Daoy (cell line): ENCODE results near the gene CHCHD6. TPM values are rescaled to one million over a fixed set of nuclear protein-coding genes. Genes with fewer than 3 reads are reported as not detected.

ENCODE experiments used
- DNase-seq: peaks from one replicate; pipeline ENCODE4 v3.0.0-alpha.2; 2015; ENCODE audit warnings: low read depth
- total RNA-seq: library from RNA; depleted of rRNA; stranded (reverse); fragments of >200 nt; shearing (Covaris generic); gene quantifications from 2 replicates; pipeline ENCODE4 v1.2.3, GENCODE V29; 2014

The CHCHD6 gene
- total RNA-seq, 1 experiment from 2014 or later = 19.8 TPM

DNA sequence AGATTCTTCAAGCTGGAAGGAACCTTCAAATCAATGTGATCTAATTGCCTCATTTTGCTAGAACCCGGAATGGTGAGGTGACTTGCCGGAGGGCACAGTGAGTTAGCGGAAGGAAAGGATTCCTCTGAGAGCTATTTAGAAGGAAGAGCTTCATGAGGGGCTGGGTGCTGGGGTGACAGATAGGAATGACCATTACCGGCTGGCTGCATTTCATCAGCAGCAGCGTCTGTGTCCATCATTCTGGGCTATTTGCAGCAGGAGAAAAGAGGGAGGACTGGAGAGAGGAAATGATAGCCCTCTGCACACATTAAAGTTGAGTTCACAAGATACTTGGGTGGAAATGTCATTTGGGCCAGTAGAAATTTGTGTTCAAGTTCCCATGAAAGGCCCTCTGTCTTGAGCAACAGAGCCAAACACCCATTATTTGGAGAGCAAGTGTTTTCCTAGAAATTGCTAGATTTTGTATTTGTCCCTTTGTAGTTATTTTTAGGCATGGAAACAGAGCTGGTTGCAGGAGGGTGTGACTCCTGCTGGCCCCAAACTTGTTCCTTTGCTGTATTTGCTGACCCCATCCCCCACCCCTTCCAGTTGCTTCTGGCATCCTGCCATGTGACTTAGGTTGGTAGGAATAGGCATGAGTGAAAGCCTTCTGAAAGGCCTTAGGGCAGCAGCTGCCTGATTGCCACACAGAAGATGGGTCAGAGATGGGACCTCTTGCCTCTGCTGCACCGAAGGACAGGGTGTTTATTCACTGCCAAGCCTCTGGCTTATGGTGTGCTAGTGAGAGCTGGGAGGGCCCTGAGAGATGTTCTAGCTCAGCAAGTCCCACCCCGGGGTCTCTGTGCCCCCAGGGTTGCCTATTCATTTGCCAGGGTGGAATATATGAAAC lies 191.4 kb downstream of the CHCHD6 start:
- DNase-seq = no peak

DNA sequence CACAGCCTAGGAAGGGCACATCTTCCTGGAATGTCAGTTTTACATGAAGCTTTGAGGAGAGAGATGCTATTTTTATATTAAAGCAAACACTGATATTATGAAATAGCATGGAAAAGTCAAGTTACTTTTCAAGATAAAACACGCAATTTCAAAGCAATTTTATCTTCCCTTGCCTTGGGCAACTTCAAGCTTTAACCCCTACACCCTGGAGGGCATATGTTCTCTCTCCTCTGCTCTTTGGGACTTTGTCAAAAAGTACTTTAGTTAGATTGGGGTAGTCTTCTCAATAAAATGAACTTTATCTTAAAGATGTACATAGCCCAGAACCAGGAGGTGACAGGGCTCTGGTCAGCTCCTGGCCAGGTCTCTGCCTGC lies 192.0 kb downstream of the CHCHD6 start:
- no peak for DNase-seq

DNA sequence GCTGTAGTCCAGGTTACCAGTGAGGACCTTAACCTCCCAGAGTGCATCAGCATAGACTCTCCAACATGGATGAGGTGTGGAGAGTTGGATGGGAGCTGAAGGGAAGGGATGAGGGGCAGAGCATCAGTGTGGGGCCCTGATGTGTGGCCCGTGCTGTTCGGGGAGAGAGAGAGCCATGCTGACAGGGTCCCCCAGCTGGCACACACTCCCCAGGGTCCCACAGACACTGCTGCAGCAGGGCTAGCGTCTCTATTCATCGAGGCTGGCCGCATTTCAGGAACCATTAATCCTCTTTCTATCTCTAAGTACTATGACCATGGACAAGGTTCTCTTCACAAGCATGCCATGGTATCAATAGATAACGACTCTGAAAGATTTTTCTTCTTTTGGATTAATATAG lies 192.9 kb downstream of the CHCHD6 start:
- DNase-seq = no peak

DNA sequence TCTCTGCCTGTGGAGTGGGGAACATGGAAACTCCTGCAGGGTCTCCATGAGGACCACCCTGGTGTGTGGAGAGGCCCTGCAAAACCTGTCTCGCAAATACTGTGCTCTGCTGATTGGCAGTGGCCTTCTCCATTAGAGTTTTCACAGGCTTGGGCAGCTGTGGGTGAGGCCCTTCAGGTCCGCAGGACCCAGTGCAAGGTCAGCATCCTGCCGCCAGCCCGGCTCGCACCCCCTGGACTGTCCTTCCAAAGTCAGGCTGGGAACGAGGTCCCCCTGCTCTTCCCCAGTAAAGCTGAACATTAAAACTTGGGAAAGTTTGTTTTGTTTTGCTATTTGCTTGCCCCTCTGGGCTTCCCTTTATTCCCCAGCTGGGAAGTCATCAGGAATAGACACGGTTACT lies 193.9 kb downstream of the CHCHD6 start:
- no peak for DNase-seq

DNA sequence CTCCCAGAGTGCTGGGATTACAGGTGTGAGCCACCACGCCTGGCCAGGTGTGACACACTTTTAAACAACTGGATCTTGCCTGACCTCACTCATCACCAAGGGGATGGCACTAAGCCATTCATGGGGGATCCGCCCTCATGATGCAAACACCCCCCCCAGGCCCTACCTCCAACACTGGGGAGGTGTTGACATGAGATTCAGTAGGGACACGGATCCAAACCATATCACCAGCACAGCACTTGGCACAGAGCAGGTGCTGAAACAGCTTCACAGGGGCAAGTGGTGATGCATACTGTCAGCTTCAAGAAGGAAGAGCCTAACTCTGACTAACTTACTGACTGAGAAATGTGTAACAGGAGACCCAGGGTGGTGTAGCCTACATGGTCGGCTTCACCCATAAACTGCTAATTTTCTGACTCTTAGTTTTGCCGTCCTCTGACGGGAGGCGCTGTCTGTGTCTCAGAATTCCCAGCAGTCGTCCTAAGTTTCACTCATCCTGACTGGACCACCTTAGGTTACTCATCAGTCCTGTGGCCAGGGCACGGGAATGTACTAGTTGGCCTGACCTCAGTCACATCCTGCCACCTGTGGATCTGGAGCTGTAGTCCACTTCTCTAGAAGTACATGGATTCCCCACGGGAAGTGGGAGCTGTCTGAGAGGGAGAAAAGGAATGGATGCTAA lies 197.0 kb downstream of the CHCHD6 start:
- no peak for DNase-seq

DNA sequence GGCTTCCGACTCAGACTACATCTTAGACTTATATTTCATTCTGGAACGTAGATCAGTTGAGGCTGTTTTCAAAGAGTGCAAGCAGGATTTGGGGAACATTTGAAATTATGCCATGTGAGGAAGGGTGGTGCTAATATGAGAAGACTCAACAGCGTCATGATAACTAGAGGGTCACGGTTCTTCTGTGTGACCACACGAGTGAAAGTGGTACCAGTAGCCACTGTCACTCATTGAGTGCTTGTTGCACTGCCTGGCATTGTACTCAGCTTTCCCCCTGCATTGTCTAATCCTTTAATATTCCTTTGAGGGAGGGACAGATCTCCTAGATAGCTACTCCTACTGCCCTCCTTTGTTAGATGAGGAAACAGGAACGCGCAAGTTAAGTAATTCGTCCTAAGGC lies 197.6 kb downstream of the CHCHD6 start:
- DNase-seq = no peak

DNA sequence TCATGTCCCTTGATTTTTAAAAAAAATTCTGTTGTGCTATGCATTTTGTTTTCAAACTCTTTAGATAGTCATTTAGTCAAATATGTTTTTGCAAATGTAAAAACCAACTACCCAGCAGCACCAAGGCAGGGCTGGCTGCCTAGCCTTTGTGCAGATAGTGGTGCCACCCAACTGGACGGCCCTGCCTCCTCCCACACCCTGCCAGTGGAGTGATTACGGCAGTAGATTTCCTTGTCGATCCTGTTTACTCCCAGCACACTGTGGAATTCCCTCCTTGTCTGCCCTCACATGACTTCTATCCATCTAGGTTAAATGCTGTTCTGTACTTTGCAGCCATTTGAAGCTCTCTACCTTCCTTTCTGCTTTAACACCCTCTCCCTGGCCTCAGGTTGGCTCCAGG lies 199.5 kb downstream of the CHCHD6 start:
- no peak for DNase-seq

DNA sequence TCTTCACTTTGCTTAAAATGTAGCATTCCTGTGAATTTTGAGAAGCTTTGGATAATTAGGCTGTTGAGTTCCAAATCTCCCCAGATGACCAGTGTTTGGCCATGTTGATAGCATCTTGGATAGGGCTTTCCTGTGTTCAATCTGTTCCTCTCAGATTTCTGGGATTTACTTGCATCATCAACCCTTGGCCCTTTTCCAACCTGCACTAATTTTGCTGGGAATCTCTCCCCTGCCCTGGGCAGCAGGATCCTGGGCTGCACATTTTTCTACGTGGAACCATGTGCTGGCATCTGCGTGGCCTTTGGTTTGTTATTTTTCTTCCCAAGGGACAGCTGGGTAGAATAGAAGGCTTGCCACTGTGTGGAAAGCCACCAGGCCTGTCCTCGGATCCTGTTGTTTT lies 203.5 kb downstream of the CHCHD6 start:
- DNase-seq = no peak

DNA sequence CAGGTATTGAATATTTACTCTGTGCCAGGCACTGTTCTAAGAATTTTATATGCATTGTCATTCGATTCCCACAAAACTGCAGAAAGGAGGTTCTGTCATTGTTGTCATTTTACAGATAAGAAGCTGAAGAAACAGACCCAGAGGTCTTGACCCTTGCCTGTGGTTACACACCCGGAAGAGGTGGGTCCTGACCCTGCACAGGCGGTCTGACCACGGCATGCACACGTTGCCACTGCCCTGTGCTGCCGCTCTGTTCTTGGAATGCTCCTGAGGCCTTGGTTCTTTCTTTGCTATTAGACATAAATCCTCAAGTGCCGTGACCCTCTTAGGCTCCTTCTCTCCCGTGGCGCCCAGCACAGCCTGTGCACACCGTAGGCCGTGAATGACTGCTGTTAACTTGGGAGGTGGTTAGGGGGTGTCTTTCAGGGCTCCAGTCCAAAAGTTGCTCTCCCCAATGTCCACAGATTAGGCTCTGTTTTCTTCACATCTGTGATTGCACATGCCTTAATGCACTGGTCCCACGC lies 204.8 kb downstream of the CHCHD6 start:
- peak; percentile 42 for DNase-seq

DNA sequence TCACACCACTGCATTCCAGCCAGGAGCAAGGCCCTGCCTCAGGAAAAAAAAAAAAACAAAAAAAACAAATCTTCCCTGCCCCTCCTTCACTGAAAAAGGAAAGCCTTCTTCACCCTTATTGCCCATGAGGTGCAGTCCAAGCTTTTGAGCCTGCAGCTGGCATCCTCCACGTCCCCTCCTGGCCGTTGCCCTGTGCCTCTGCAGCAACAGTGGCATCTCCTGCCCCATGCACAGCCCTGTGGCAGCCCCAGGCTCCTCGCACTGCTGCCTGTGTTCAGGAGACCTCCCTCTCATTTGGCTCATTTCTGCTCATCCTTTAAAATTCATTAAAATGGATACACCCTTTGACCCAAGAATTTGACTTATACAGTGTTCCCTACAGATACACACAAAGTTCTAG lies 206.2 kb downstream of the CHCHD6 start:
- no peak for DNase-seq

DNA sequence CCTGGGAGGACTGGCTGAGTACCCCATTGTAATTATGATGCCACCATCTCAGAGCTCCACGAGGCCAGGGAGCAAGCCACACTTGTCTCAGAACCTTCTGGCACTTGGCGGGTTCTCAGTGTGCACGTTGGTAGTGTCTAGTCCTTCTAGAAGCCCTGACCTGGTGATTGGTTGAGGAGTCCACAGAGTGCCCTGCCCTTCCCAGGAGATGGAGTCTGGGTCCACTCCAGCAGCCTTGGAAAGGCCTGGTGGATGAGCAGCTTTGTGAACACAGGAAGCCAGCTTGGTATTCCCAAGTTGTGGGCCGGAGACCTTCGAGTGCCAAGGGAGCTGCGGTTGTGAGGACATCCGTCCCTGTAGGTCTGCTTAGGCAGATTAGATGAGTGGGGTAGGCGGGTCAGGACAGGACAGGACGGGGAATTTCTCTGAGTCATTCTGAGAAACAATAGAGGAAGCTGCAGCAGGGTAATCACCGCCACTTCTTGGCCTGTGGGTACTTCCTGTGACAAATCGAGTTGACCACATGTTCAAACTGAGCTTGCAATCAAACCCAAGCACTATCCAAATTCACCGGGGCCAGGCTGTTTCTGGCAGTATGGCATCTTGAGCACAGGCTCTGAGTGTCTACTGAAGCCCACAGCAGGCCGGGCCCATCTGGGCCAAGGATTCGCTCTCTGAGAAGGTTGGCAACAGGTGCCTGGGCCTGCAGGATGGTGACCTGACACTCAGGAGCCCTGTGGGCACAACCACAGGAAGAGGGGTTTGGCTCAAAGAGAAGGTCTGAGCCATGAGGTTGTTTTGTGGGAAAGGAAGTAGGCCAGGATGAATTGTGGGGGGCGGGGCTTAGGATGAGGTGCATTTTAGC lies 207.4 kb downstream of the CHCHD6 start:
- DNase-seq = peak; percentile 98

DNA sequence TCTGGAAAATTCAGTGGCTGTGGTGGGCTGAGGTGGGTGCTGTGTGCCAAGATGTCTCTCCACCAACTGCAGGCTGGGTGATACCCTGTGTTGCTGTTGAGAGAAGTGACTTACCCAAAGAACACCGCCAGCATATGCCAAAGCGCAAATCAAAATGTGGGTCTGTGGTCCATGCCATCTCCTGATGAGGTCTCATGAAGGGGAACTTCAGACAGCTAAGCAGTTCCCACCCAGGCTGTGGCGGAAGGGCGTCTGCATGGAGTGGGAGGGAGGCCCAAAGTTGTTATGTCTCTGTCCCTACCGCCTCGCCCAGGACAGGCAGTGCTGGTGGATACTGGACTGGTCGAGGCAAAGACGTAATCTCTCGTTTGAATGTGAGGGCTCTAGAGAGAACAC lies 208.0 kb downstream of the CHCHD6 start:
- DNase-seq = peak; percentile 38

DNA sequence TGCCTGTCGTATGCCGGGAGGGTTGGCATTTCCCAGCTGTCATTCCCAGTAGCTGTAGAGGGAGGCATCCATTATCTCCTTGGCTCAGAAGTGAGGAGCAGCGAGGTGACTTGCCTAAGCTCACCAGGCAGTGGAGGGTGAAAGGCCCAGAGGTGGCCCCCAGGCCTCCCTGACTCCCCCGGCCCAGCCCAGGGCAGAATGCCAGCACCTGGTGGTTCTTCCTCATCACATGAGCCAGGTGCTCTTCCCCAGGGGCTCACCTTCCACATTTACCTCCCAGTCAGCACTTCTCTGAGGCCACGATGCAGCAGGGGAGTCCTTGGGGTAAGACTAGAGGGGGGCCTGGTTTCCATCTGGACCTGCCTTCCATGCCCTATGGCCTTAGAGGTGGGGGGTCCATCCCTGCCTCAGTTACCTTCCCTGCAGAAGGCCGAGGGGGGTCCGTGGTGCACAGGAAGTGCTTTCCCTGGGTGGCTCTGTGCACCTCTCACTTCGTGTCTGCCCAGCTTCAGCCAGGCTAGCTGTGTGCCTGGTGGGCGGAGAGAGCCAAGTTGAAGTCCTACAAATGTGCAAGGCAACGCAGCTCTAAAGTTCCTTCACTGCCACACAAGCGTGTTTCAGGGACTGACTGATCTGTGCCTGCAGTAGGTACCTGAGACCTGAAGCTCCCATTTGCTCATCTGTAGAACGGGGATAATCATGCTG lies 208.6 kb downstream of the CHCHD6 start:
- no peak for DNase-seq

DNA sequence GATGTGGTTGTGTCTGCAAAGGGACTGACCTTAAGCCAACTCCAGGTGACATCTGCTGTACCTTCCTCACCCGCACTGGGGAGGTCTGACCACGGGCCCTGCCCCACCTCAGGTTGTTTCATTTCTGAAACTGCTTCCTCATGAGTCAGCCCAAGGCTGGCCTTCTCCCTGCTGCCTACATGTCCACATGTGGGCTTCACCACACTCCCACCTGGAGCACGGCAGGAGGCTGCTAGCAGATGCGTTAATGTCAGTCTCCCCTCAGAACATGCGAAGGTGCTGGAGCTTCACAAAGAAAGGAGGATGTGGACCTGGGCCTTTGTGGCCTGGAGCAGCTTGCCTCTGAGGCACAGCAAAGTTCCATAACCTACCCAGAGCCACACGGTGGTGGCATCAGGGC lies 209.5 kb downstream of the CHCHD6 start:
- peak; percentile 76 for DNase-seq

DNA sequence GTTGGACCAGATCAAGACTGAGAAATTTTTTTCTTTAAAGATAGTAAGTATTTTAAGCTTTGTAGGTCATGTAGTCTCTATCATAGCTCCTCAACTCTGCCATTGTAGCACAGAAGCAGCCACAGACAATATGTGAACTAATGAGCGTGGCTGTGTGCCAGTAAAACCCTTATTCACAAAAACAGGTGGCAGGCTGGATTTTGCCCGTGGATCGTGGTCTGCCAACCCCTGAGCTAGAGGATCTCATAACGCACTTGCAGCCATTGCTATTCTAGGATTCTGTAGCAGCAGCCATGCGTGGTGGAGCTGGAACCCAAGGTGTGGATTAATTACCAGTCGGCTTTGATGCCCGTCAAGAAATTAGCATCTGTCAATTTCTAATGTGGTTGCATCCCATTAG lies 210.2 kb downstream of the CHCHD6 start:
- no peak for DNase-seq

DNA sequence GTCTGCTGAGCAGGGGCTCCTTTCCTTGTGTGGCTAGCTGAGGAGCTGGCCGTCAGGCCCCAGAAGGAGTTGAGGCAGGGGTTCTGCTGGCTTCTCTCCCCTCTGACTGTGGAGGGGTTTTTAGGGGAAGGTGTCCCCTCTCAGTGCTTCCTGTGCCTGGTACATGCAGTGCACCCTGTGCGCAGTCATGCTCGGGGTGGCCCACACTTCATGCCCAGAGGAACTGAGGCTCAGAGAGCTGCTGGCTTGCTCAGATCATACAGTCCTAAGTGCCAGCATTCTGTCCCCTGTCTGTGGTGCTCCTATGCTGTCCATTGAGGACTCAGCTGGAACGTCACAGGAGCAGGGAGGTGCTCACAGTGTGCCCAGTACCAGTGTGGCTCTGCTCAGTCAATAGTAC lies 211.0 kb downstream of the CHCHD6 start:
- DNase-seq = no peak

DNA sequence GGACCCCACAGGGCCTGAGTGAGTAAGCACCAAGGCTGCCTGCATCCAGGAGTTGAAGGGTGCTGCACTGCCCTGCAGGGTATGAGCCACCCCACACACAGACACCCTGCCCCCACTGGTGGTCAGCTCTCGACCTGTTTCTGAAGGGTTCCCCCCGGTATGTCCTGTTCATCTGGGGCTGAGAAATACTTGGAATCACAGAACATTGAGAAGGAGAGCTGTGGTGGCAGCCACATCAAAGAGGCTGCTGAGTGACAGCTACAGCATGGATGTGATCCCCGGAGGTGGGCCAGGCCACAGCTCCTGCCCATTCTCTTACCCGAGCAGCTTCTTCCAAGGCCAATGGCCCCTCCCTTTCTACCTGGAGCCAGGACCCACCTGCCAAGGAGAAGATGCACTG lies 212.5 kb downstream of the CHCHD6 start:
- DNase-seq = no peak

DNA sequence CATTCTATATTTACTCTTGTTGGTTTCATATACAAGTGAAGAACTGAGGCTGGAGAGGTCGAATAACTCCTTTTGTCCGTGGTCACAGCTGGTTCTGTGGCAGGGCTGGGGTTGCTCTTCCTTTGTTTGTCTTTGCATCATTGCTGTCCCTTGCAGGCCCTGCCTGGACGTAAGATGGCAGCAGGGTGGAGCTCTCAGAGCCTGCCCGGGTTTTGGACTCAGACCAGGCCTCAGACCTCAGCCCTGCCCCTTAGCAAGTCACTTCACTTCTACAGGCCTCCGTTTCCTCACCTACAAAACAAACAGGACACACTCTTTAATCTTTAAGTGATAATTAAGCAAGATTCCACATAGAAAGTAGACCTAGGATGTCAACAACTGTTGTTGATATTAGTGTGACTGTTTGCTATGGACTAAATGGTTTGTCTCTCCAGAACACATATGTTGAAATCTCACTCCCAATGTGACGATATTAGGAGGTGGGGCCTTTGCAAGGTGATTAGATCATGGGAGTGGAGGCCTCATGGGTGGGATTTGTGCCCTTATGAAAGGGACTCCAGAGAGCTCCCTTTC lies 213.3 kb downstream of the CHCHD6 start:
- no peak for DNase-seq

DNA sequence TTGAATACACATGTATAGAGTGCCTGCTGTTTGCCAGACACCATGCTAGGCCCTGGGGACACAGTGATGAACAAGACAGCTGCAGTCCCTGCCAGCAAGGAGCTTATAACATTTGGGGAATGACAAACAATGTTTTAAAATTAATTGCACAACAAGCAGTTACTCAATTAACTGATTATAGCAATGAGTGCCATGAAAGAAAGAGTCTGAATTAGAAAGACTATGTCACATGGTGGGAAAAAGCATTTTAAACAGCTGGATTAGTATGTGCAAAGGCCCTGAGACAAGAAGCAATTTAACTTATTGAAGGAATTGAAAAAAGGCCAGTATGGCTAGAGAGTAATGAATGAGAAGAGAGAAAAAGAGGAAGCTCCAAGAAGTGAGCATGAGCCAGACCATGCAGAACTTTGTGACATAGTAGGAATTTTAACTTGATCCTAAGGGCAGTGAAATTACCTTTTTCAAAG lies 214.3 kb downstream of the CHCHD6 start:
- DNase-seq = no peak

DNA sequence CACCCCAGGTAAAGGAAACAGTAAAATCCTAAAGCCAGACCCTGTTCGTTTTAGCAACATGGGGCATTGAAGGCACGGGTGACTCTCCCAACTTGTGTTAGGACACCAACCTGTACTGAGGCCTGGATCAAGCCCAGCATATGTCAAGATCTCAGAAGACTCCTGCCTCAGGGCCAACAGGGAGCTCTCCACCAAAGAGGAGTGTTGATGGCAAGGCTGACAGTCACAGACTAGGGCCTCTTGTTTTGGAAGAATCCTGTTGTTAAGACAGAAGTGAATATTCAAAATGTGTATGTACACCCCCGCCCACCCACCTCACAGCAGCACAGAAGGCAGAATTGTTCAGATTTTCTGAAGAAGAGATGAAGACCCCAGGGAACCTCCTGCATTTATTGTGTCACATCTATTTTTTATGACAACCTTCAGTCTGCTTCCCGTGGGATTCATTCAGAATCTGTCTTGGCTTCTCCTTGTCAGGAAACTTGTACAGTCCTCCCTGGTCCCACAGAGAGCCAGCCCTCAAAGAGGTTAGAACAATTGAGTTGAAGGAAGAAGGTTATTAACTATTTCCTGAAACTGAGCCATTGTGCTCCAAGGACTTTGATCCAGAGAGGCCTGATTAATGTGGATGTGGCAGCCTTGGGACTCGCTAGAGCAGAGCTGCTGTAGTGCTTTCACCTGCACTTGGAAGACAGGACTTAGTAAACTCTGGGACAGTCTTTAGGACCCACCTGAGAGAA lies 217.2 kb downstream of the CHCHD6 start:
- no peak for DNase-seq
